DOHH2 (cell line): ENCODE data around the gene CABLES1.

Source experiments
- H3F3A ChIP-seq: fragments of 200-600 bp; sonication (generic), shearing (Covaris generic); 2 replicates; pipeline ENCODE4 v1.6.0; 2016; ENCODE audit warnings: antibody characterized with exemption, mild to moderate bottlenecking; ENCODE audit not compliant: control insufficient read depth, insufficient read depth
- H3K27ac ChIP-seq: fragments of 200-600 bp; sonication (generic); 2 replicates; pipeline ENCODE4 v1.5.1; 2014; ENCODE audit warnings: low read depth, mild to moderate bottlenecking, low read length, moderate library complexity
- H3K27me3 ChIP-seq: fragments of 200-600 bp; sonication (generic); 2 replicates; pipeline ENCODE4 v1.6.1; 2014; ENCODE audit warnings: mild to moderate bottlenecking, low read length, mixed read lengths; ENCODE audit not compliant: control insufficient read depth
- H3K36me3 ChIP-seq: fragments of 200-600 bp; sonication (generic); 2 replicates; pipeline ENCODE4 v1.6.1; 2014; ENCODE audit warnings: mild to moderate bottlenecking, low read length, moderate library complexity, mixed read lengths; ENCODE audit not compliant: control insufficient read depth
- H3K4me1 ChIP-seq: fragments of 200-600 bp; sonication (generic); 2 replicates; pipeline ENCODE4 v1.6.1; 2014; ENCODE audit warnings: mild to moderate bottlenecking, low read length, mixed read lengths; ENCODE audit not compliant: control insufficient read depth
- H3K4me2 ChIP-seq: fragments of 200-600 bp; sonication (generic); 2 replicates; pipeline ENCODE4 v1.6.0; 2014; ENCODE audit warnings: mild to moderate bottlenecking, low read length, moderate library complexity
- H3K4me3 ChIP-seq: fragments of 200-600 bp; sonication (generic); 2 replicates; pipeline ENCODE4 v1.5.1; 2014; ENCODE audit warnings: mild to moderate bottlenecking, low read length, mixed read lengths
- H3K79me2 ChIP-seq: fragments of 200-600 bp; sonication (generic); 2 replicates; pipeline ENCODE4 v1.6.1; 2014; ENCODE audit warnings: mild to moderate bottlenecking, low read length, mixed read lengths; ENCODE audit not compliant: control insufficient read depth
- H3K9me2 ChIP-seq: fragments of 200-600 bp; sonication (generic); replicated peaks from 2 replicates; pipeline ENCODE4 v1.6.1; 2014; ENCODE audit warnings: mild to moderate bottlenecking, low read length, mixed read lengths; ENCODE audit not compliant: control insufficient read depth
- H3K9me3 ChIP-seq: fragments of 200-600 bp; sonication (generic); 2 replicates; pipeline ENCODE4 v1.6.1; 2014; ENCODE audit warnings: antibody characterized with exemption, low read length, mixed read lengths; ENCODE audit not compliant: control insufficient read depth, insufficient read depth
- H4K20me1 ChIP-seq: fragments of 200-600 bp; sonication (generic); 2 replicates; pipeline ENCODE4 v1.6.0; 2014; ENCODE audit warnings: low read depth, mild to moderate bottlenecking, antibody characterized with exemption, low read length, moderate library complexity; ENCODE audit not compliant: control insufficient read depth, insufficient read depth
- CTCF ChIP-seq: fragments of 200-600 bp; sonication (generic); IDR thresholded peaks from one replicate; pipeline ENCODE4 v1.5.1; 2014; ENCODE audit warnings: antibody characterized with exemption, mild to moderate bottlenecking, low read depth, low read length; ENCODE audit not compliant: poor library complexity, severe bottlenecking
- EZH2phosphoT487 ChIP-seq: fragments of 200-600 bp; sonication (generic); IDR thresholded peaks from 2 replicates; pipeline ENCODE4 v1.6.1; 2017; ENCODE audit warnings: borderline replicate concordance, mild to moderate bottlenecking, antibody characterized with exemption, low read length, moderate library complexity, mixed read lengths

The CABLES1 gene

GRCh38 chr18:23122334-23123229 is 12.7 kb upstream of the CABLES1 start:
- Histone ChIP-seq H3K27me3 (peaks cover 11% of the 10 kb centered on the region), H3F3A (no peaks in the 10 kb centered on the region), H3K9me3 (no peaks in the 10 kb centered on the region), H3K36me3 (no peaks in the 10 kb centered on the region), H3K4me2 (no peak overlapping the region), H3K4me3 (no peak overlapping the region), H3K9me2 (no peaks in the 10 kb centered on the region), H3K79me2 (no peaks in the 10 kb centered on the region), H4K20me1 (no peaks in the 10 kb centered on the region), H3K4me1 (peaks cover 4% of the 10 kb centered on the region), H3K27ac (no peak overlapping the region)
- TF ChIP-seq EZH2phosphoT487 (no peak), CTCF (no peak)

GRCh38 chr18:23126376-23127056 is 8.8 kb upstream of the CABLES1 start:
- Histone ChIP-seq H3K4me1 (peaks cover 7% of the 10 kb centered on the region), H3K79me2 (no peaks in the 10 kb centered on the region), H3K4me3 (no peak overlapping the region), H3K27me3 (peaks cover 5% of the 10 kb centered on the region; the same call in 1 of the 2 replicates), H3K4me2 (no peak overlapping the region), H3K27ac (no peak overlapping the region), H3K36me3 (no peaks in the 10 kb centered on the region), H3K9me2 (no peaks in the 10 kb centered on the region), H4K20me1 (no peaks in the 10 kb centered on the region), H3F3A (no peaks in the 10 kb centered on the region), H3K9me3 (no peaks in the 10 kb centered on the region)
- TF ChIP-seq EZH2phosphoT487 (no peak), CTCF (no peak)

- H3K4me1 ChIP-seq, result peaks cover 11% of the 10 kb centered on the region
Observed at GRCh38 chr18:23127090-23127489, 8.2 kb upstream of the CABLES1 start.

More at GRCh38 chr18:23127090-23127489, 8.2 kb upstream of the CABLES1 start:
- no peaks in the 10 kb centered on the region for H3F3A ChIP-seq
- H3K9me2 ChIP-seq, result no peaks in the 10 kb centered on the region
- no peaks in the 10 kb centered on the region for H3K9me3 ChIP-seq
- no peak overlapping the region for H3K4me2 ChIP-seq
- H3K36me3 ChIP-seq, result no peaks in the 10 kb centered on the region
- peaks cover 4% of the 10 kb centered on the region; the same call in 1 of the 2 replicates for H3K27me3 ChIP-seq
- TF ChIP-seq EZH2phosphoT487, result no peak
- no peak for TF ChIP-seq CTCF
- H3K4me3 ChIP-seq, result no peak overlapping the region
- H3K27ac ChIP-seq, result no peak overlapping the region
- H4K20me1 ChIP-seq, result no peaks in the 10 kb centered on the region
- no peaks in the 10 kb centered on the region for H3K79me2 ChIP-seq
